Measurements from ENCODE around the gene KRTAP10-7.
"Not testable (repeated sequence)": the region's sequence is repeated elsewhere in the genome, so short reads cannot be mapped to it uniquely, and the experiment has no call there.

Gene KRTAP10-7

DNA sequence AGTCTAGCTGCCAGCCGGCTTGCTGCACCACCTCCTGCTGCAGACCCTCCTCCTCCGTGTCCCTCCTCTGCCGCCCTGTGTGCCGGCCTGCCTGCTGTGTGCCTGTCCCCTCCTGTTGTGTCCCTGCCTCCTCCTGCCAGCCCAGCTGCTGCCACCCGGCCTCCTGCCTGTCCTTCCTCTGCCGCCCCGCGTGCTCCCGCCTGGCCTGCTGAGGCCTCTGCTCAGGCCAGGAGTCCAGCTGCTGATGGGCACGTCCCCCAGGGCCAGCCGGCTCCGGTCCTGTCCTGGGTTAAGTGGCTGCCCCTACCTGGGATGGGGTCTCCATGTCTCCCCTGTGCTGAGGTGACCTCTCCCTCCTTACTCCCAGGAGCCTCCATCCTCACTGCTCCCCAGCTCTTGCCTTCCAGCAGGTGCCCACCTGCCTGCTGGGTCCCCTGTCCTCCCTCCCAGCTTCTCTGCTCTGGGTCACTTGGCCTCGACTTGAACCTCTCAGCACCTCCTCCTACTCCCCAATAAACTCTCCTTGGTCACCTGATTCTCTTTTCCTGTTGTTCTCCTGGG lies 12.4 kb downstream of the KRTAP10-7 start:
- DNase-seq: no peak

DNA sequence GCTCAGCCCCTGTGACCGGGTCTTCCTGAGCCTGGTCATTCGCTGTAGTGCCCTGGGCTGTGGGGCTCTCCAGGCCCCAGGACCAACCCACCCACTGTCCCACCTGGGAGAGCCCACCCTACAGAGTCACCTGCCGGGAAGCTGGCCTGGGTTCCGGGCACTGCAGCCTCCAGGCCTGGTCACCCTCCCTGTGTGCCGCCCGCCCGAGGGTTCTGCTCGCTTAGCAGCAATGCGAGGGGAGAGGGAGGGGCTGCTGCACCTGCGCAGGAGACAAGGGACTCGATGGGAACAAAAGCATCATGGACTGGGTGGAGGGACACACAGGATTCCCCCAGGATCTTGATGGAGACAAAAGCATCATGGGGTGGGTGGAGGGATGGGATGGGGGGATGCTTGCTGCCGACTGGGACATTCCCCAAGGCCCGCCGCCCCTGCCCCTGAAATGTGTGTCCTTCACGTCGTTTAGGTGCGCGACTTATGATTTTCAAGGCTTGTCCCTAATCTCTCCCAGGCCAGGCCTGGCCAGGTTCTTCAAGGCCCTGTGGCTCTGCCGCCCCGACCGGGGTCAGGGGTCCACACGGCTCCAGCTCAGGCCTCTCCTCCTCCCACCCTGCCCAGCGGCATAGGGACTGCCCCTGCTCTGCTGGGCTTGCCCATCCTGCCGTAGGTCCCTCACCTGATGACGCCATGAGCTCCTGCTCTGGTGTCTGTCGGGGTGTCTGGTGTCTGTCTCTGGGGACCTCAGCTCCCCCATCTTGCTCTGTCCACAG lies 13.2 kb downstream of the KRTAP10-7 start:
- no peak for DNase-seq

DNA sequence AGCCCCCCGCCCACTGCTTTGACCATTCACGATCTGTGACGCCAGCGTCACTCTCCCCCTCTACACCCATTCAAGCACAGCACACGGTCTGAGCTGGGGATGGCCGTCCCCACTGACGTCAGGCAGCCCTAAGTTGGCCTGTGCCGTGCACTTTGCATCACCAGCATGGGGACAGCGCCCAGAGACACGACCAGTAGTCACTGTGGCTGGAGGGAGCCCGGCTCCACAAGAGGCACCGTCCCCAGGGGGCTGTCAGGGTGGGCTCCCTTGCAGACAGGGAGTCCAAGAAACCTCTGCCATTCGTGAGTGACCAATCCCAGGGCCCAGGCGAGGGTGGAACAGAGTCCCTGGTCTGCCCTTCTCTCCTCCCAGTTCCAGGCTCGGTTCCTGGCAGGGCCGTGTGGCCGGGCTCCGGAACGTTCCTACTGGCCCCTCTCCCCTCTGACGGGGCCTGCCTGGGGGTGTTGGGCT lies 13.8 kb downstream of the KRTAP10-7 start:
- no peak for DNase-seq

DNA sequence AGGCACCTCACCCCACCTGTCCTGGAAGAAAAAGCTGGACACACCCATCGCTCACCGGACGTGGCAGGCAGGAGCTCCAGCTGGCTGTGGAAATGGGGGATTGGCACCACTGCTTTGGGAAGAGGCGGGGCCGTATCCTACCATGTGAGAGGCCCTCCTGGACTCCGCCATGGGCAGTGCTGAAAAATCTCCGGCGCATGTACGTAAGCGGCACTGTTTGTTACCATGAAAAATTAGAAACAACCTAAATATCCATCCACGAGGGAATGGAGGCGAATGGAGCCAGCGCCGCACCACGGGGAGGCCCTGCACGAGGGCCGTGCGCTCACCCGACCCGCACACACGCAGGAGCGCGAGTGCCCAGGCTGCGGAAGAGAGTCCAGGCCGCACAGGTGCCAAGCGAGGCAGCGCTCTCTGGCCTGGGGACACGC lies 14.6 kb downstream of the KRTAP10-7 start:
- no peak for DNase-seq

DNA sequence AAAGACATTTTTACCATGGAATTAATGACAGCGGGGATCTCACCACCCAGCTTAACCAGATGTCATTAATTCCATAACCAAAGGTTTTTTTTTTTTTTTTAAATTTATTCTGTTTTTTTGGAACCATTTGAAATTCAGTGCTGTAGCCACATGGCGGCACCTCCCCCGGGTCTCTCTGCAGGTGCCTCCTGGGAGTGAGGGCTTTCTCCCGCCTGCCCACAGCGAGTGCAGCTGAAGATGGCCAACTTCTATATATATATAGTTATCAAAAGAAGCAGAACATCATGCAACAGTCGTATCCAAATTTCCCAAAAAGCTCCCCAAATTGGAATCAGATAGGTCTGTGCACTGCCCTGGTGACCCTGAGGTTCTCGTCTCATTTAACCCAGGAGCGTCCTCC lies 15.1 kb downstream of the KRTAP10-7 start:
- no peak for DNase-seq

DNA sequence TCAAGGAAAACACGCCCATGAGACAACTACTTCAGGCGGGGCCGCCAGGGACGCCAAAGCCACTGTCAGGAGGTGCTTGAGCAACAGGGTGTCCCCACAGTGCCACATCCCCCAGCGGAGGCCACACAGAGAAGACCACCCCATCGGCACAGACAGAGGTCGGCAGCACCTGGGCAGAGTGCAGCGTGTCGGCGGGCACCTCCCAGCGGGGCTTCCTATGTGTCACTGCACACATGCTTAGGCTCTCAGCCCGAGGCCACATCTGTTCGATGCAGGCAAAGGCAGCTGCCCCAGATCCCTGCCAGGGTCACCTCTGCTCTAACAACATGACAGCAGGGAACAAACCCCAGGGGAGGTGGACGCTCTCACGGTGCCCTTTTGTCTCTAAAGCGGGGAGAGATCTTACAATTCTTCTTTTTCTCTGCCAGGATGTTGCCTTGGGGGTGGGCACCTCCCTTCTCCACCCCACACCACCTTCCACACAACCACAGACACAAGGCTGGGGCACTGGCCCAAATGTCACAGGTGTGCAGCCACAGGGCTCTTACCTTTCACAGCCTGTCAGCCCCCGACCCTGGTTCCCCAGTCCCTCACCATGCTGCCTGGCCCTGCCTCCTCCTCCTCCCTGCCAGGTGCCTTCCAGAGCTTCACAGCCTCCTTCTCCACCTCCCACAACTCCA lies 15.7 kb downstream of the KRTAP10-7 start:
- DNase-seq: no peak

DNA sequence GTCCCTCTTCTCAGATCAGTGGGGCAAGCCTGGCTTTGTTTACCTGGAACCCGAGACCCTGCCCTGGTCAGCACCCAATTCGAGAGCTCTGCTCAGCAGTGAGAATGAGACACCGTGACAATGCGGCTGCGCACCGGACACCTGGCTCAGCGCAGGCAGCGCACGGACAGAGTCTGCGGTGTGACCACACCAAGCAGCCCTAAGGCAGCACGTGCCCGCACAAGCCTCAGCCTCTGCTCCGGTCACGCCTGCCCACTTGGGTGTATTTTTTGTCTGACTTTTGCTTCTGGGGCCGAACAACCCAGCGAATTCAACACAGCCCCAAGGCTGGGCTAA lies 16.2 kb downstream of the KRTAP10-7 start:
- no peak for DNase-seq

DNA sequence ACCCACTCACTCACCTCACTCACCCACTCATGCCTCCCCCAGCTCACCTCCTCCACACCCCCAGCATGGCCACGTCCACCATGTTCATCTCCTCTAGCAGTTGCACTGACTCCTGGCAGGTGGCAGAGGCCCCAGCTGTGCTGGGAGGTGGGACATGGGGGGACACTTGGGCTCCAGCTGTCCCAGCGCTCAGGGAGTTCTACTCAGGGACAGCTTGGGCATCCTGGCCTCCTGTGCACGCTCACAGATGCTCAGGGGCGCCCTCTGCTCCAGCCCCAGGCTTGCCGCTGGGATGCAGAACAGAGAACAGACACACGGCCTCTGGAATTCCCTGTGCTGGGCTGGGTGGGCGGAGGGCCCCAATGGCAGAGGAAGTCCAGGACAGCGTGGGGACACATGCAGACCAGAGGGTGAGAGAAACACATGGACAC lies 16.7 kb downstream of the KRTAP10-7 start:
- DNase-seq: no peak

- DNase-seq: no peak
These were observed 18.1 kb downstream of the KRTAP10-7 start for GRCh38 chr21:44618504-44618903.

DNA sequence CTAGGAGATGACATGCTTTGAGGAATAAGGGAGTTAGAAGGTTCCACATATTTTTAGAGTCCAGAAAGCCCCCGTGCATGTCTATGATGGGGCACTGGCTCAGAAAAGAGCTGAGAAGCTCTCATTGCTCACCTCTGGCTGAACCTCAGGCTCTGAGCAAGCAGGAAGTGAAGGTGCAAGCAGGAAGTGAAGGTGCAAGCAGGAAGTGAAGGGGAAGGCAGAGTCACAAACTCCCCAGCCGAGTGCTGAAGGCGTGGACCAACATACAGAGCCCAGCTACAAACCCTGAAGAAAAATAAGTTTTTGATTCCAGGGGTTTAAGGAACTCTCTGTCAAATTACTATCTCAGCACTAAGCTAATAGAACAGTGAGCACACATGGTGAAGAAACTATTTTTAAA lies 18.5 kb downstream of the KRTAP10-7 start:
- no peak for DNase-seq

GRCh38 chr21:44619886-44620285 lies 19.5 kb downstream of the KRTAP10-7 start:
- no peak for DNase-seq

GRCh38 chr21:44623575-44623974 lies 23.2 kb downstream of the KRTAP10-7 start:
- no peak for DNase-seq

- no peak for DNase-seq
These were observed 25.4 kb downstream of the KRTAP10-7 start for GRCh38 chr21:44625756-44626155.

DNA sequence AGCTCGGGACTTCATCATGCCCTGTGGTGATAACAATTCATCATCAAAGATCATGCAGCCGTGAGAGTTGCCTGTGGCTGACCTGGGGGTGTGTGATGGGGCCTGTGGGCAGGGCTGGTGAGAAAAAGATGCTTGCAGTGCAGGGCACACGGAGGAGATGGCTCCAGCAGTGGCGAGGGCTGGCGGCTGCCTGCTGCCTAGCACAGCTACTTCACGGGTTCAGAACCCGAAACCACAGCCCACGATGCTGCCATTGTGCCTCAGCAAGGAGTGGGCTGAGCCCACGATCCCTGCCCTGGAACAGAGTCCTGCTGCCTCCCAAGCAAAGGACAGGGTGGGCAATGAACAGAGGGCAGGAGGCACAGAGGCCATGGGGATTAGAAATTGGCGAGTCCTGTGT lies 25.9 kb downstream of the KRTAP10-7 start:
- no peak for DNase-seq

DNA sequence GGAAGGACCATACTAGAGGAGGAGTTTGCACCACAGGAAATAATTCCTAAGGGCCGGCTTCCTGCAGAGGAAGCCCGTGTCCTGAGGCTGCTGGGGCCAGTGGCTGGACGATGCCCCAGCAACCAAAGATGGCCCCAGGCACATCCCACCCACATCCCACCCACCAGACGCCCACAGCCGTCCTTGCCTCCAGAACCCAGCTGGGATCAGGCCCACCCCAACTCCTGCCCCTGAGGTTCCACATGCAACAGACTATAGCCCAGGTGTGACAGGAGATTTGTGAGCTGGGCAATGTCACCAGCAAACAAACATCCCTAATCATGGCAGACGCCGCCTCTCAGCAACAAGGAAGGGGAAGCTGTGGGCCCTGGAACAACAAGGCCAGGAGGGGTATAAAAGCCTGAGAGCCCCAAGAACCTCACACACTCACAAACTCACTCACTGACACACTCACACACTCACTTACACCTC lies 26.3 kb downstream of the KRTAP10-7 start, which contains the start of gene KRTAP10-9:
TSS of gene KRTAP10-9 (plus strand) at position 421 of the 471 bp plus-strand sequence. CDS start 79 bp downstream, outside the sequence.
- DNase-seq: no peak

GRCh38 chr21:44627181-44627822 lies 26.9 kb downstream of the KRTAP10-7 start:
- DNase-seq: not testable (repeated sequence)

- not testable (repeated sequence) for DNase-seq
These were observed 27.4 kb downstream of the KRTAP10-7 start for GRCh38 chr21:44627831-44628233.

DNA sequence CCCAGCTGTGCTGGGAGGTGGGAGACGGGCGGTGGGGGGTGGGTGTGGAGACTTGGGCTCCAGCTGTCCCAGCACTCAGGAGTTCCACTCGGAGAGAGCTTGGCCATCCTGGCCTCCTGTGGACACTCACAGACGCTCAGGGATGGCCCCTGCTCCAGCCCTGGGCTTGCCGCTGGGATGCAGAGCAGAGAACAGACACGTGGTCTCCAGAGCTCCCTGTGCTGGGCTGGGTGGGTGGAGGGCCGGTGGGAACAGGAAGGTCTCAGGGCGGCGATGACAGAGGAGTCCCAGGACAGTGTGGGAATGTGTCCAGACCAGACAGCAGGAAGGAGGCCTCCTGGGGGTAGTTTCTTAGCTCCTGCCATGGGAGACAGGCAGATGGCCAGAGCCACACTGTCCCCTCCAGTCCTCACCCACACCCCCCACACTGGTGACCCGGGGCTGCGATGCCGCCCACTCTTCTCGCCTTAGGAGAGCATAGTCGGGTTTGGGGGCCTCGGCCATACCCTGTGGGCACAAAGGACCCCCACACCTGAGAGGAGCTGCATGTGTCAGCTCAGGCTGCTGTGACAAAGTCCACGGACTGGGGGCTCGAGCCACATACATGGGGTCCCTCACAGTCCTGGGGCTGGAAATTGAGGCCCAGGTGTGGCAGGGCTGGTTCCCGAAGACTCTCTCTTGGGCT lies 28.5 kb downstream of the KRTAP10-7 start:
- DNase-seq: no peak

DNA sequence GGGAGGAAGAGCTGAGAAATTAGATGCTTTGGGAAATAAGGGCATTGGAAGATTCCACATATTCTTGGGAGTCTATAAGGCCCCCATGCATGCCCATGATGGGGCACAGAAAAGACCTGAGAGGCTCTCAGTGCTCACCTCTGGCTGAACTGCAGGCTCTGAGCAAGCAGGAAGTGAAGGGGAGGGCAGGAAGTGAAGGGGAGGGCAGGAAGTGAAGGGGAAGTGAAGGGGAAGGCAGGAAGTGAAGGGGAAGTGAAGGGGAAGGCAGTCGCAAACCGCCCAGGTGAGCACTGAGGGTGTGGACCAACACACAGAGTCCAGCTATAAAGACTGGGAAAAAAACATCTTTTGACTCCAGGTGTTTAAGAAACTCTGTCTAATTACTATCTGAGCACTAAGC lies 30.0 kb downstream of the KRTAP10-7 start:
- DNase-seq: no peak

GRCh38 chr21:44632067-44632466 lies 31.7 kb downstream of the KRTAP10-7 start:
- DNase-seq: no peak

- no peak for DNase-seq
These were observed 36.0 kb downstream of the KRTAP10-7 start for GRCh38 chr21:44636209-44637017.
